Peyer's patch (tissue), 4 donors: ENCODE measurements around the gene SKIC8.

Experiments
- CTCF ChIP-seq, 6 experiments: fragments of 450-650 bp in 4 of 6; fragments of 200-600 bp in 2 of 6; sonication (generic) in 1 of 6; IDR thresholded peaks; one replicate each; pipeline ENCODE4 v1.5.1; 2017 to 2019; ENCODE audit warnings: antibody characterized with exemption in 6 of 6, mild to moderate bottlenecking in 3 of 6, moderate library complexity in 1 of 6
- POLR2A ChIP-seq, 2 donors: fragments of 450-650 bp; IDR thresholded peaks; one replicate each; pipeline ENCODE4 v1.5.1; 2017; ENCODE audit warnings: antibody characterized with exemption in 2 of 2, mild to moderate bottlenecking in 2 of 2, moderate library complexity in 2 of 2

- TF ChIP-seq CTCF (IDR thresholded peaks at IDR 0.05): no peak
- no peak for TF ChIP-seq POLR2A (IDR thresholded peaks at IDR 0.05)
Measured at GRCh38 chr15:78280319-78281072, 18.9 kb downstream of the SKIC8 start.
